ENCODE measurements around the gene PRDX5. TPM values are rescaled to one million over a fixed set of nuclear protein-coding genes. Genes with fewer than 3 reads are reported as not detected.

The PRDX5 gene
- total RNA-seq, 2 donors from 2014 or later: 91.1 to 136 TPM

GRCh38 chr11:64291752-64292459, 26.0 kb upstream of the PRDX5 start:
- Histone ChIP-seq H3K9me3 (no peaks in the 10 kb centered on the region), H3K27me3 (replicated peaks; ENCODE audit: insufficient read depth) (peaks cover 16% of the 10 kb centered on the region), H3K27ac (no peak overlapping the region), H3K4me3 (peak overlapping the region; percentile 61), H3K4me1 (ENCODE audit: control insufficient read depth in 1 of 2, low read depth in 2 of 2) (peaks cover 15 to 24% of the 10 kb centered on the region in 2 donors), H3K36me3 (no peaks in the 10 kb centered on the region)
- ATAC-seq (ENCODE audit: insufficient number of reproducible peaks, low FRiP score, low read depth) (no peak), DNase-seq (ENCODE audit: low spot score) (no peak)
- no peak for TF ChIP-seq CTCF (IDR thresholded peaks at IDR 0.05)

- Histone ChIP-seq H3K4me3 (peak overlapping the region; percentile 61), H3K27ac (no peak overlapping the region), H3K27me3 (replicated peaks; ENCODE audit: insufficient read depth) (peaks cover 21% of the 10 kb centered on the region), H3K36me3 (no peaks in the 10 kb centered on the region), H3K9me3 (no peaks in the 10 kb centered on the region), H3K4me1 (ENCODE audit: control insufficient read depth in 1 of 2, low read depth in 2 of 2) (peaks cover 15 to 19% of the 10 kb centered on the region in 2 donors)
- DNase-seq (ENCODE audit: low spot score) (no peak), ATAC-seq (ENCODE audit: insufficient number of reproducible peaks, low FRiP score, low read depth) (no peak)
- TF ChIP-seq CTCF (IDR thresholded peaks at IDR 0.05): no peak
These were observed 25.3 kb upstream of the PRDX5 start for GRCh38 chr11:64292460-64293254.

GRCh38 chr11:64294774-64295173, 23.1 kb upstream of the PRDX5 start:
- ATAC-seq (ENCODE audit: insufficient number of reproducible peaks, low FRiP score, low read depth) (no peak), DNase-seq (ENCODE audit: low spot score) (no peak)
- H3K9me3 ChIP-seq: no peaks in the 10 kb centered on the region
- H3K4me3 ChIP-seq: no peak overlapping the region
- H3K4me1 ChIP-seq (ENCODE audit: control insufficient read depth in 1 of 2, low read depth in 2 of 2): peaks cover 19 to 28% of the 10 kb centered on the region in 2 donors
- peaks cover 30% of the 10 kb centered on the region for H3K27me3 ChIP-seq (replicated peaks; ENCODE audit: insufficient read depth)
- H3K27ac ChIP-seq: no peak overlapping the region
- no peaks in the 10 kb centered on the region for H3K36me3 ChIP-seq
- no peak for TF ChIP-seq CTCF (IDR thresholded peaks at IDR 0.05)

GRCh38 chr11:64295760-64296159, 22.2 kb upstream of the PRDX5 start:
- Histone ChIP-seq H3K9me3 (no peaks in the 10 kb centered on the region), H3K36me3 (no peaks in the 10 kb centered on the region), H3K27ac (no peak overlapping the region), H3K4me3 (no peak overlapping the region), H3K27me3 (replicated peaks; ENCODE audit: insufficient read depth) (peaks cover 30% of the 10 kb centered on the region), H3K4me1 (ENCODE audit: control insufficient read depth in 1 of 2, low read depth in 2 of 2) (peaks cover 26 to 38% of the 10 kb centered on the region in 2 donors)
- no peak for DNase-seq (ENCODE audit: low spot score)
- ATAC-seq (ENCODE audit: insufficient number of reproducible peaks, low FRiP score, low read depth): no peak
- TF ChIP-seq CTCF (IDR thresholded peaks at IDR 0.05): no peak

GRCh38 chr11:64296236-64296635, 21.7 kb upstream of the PRDX5 start:
- no peak for ATAC-seq (ENCODE audit: insufficient number of reproducible peaks, low FRiP score, low read depth)
- peaks cover 30% of the 10 kb centered on the region for H3K27me3 ChIP-seq (replicated peaks; ENCODE audit: insufficient read depth)

More at GRCh38 chr11:64296236-64296635, 21.7 kb upstream of the PRDX5 start:
- Histone ChIP-seq H3K27ac (no peak overlapping the region), H3K4me1 (ENCODE audit: control insufficient read depth in 1 of 2, low read depth in 2 of 2) (peaks cover 27 to 41% of the 10 kb centered on the region in 2 donors), H3K9me3 (no peaks in the 10 kb centered on the region), H3K4me3 (no peak overlapping the region), H3K36me3 (no peaks in the 10 kb centered on the region)
- no peak for DNase-seq (ENCODE audit: low spot score)
- TF ChIP-seq CTCF (IDR thresholded peaks at IDR 0.05): no peak

All from thoracic aorta (tissue), 2 donors.